NCI-H146 treated with DMSO at 0.1 percent for 48 hours (cell line): ENCODE results near the gene CDNF.
"Not testable (repeated sequence)": the region's sequence is repeated elsewhere in the genome, so short reads cannot be mapped to it uniquely, and the experiment has no call there.

Source experiments
- DNase-seq: peaks from one replicate; lab custom pipeline; 2025; ENCODE audit not compliant: unreplicated experiment; lab: John Stamatoyannopoulos, UW

The CDNF gene

GRCh38 chr10:14839305-14839695, 1.5 kb upstream of the CDNF start:
- no peak for DNase-seq

- peak; percentile 14 for DNase-seq
Measured at GRCh38 chr10:14838582-14839304, 906 bp upstream of the CDNF start.

GRCh38 chr10:14837003-14837756, 657 bp downstream of the CDNF start:
- peak; percentile 78 for DNase-seq

- DNase-seq: no peak
Measured at GRCh38 chr10:14836208-14836607, 1.6 kb downstream of the CDNF start.

GRCh38 chr10:14833106-14833505, 4.7 kb downstream of the CDNF start:
- no peak for DNase-seq

- no peak for DNase-seq
Measured at GRCh38 chr10:14826076-14826829, 11.6 kb downstream of the CDNF start.

- DNase-seq: no peak
Measured at GRCh38 chr10:14823966-14824365, 13.9 kb downstream of the CDNF start.

GRCh38 chr10:14822879-14823755, 14.7 kb downstream of the CDNF start:
- DNase-seq: peak; percentile 59

GRCh38 chr10:14821635-14822375, 16.0 kb downstream of the CDNF start:
- no peak for DNase-seq

GRCh38 chr10:14820775-14821154, 17.1 kb downstream of the CDNF start:
- no peak for DNase-seq

- DNase-seq: no peak
Measured at GRCh38 chr10:14820010-14820774, 17.6 kb downstream of the CDNF start.

- not testable (repeated sequence) for DNase-seq
Measured at GRCh38 chr10:14816717-14817116, 21.1 kb downstream of the CDNF start.

GRCh38 chr10:14815681-14816080, 22.2 kb downstream of the CDNF start:
- DNase-seq: no peak

- no peak for DNase-seq
Measured at GRCh38 chr10:14812271-14812670, 25.6 kb downstream of the CDNF start.

GRCh38 chr10:14810969-14811953, 26.6 kb downstream of the CDNF start:
- DNase-seq: peak; percentile 72

- no peak for DNase-seq
Measured at GRCh38 chr10:14806318-14806717, 31.5 kb downstream of the CDNF start.

- DNase-seq: no peak
Measured at GRCh38 chr10:14803827-14804226, 34.0 kb downstream of the CDNF start.

- DNase-seq: no peak
Measured at GRCh38 chr10:14801723-14802122, 36.1 kb downstream of the CDNF start.
